Subcutaneous preadipocyte (primary cell): ENCODE results near the gene THOC5. TPM values are rescaled to one million over a fixed set of nuclear protein-coding genes. Genes with fewer than 3 reads are reported as not detected.

Experiments used
- total RNA-seq: library from RNA; depleted of rRNA; stranded (reverse); fragments of >200 nt; gene quantifications from 2 replicates; pipeline ENCODE4 v1.2.3, GENCODE V29; 2012

THOC5 gene
- 40.1 and 54.9 TPM in 2 replicates for total RNA-seq

DNA sequence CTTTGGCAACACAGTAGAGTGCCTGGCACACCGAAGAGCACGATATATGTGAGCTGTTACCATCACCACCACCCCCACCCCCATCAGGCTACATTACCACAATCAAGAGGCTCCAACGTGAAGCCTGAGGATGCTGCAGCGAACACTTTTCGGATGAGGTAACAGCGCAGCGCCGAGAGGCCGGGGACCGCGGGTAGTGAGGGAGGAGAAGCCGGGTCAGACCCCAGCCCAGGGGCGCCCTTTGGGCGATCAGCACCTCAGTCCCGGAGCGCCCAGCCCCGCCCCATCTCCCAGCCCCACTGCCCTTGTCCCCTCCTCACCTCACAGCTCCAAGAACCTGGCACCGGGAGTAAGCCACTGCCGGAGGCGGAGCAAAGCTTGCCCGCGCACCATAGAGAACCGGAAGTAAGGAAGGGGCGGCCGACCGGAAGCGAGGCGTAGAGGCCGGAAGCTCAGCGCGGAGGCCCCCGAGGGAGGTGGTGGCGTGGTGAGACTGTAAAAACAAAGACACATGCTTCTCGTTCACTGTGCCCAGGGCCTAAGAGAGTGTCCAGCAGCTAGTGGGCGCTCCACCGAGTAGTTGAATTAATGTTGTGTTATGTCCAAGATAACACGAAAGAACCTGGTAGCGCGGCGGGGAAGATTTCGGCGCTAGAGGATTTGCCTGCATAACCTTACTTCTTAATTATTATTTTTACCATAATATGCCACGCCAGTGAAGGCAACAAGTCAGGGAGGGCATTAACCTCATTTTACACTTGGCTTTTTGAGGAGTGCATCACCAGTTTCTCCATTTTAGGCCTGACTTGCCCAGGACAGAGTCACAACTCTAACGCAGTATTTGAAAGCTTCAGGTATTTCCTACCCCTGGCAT is at the start of gene THOC5:
THOC5 (minus strand) TSS at position 407 of the 874 bp plus-strand sequence. CDS start 4,610 bp downstream, outside the sequence.

DNA sequence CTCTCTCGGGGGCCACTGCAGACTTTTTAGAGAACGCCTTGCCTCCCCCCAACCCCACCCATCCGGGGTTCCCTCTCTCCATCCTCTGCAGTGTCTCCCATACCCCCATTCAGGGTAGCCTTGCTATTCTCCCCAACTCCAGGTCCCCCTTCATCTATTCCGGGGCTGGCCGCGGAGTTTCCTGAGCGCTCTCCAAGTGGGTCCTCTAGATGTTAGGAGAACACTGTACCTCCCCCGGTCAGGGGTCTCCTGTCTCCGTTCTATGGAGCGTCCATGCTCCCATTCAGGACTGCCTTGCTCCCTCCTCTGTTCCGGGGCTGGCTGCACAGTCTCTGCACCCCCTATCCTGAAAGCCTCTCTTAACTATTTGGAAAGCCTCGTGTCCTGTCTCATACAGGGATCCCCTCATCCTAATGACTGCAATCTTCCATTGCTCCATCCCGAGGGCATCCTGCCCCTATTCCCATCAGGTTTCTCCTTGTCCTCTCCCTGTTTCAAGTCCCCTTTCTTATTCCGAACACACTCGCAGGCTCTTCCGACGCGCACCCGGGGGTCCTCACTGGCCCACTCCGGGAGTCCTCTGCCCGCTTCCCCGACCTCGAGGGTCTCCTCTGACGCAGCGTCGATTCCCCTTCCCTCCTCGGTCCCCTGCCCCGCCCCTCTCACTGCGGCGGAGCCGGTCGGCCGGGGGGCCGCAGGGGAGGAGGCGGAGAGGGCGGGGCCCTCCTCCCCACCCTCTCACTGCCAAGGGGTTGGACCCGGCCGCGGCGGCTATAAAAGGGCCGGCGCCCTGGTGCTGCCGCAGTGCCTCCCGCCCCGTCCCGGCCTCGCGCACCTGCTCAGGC is 73.9 kb downstream of the THOC5 start, which contains the start of gene NEFH:
NEFH (plus strand) TSS at position 802 of the 845 bp plus-strand sequence. CDS start 45 bp downstream, outside the sequence.

Other genes with a start within 250 kb of the THOC5 start
- 11.0 and 12.3 TPM in 2 replicates for gene GAS2L1, start 247.1 kb downstream of the THOC5 start, total RNA-seq
- gene RASL10A, start 238.1 kb downstream of the THOC5 start, total RNA-seq, result not detected in 2 replicates
- 48.5 and 68.8 TPM in 2 replicates for gene AP1B1, start 165.2 kb downstream of the THOC5 start, total RNA-seq
- gene RFPL1, start 115.2 kb downstream of the THOC5 start, total RNA-seq, result not detected in 2 replicates
- 0.37 and 0.78 TPM in 2 replicates for gene NEFH, start 73.5 kb downstream of the THOC5 start, total RNA-seq
- gene NIPSNAP1, start 27.4 kb upstream of the THOC5 start, total RNA-seq, result 44.5 and 48.5 TPM in 2 replicates
- 70.2 and 101 TPM in 2 replicates for gene NF2, start 49.9 kb upstream of the THOC5 start, total RNA-seq
- gene CABP7, start 166.2 kb upstream of the THOC5 start, total RNA-seq, result not detected in 2 replicates
- 13.1 and 20.6 TPM in 2 replicates for gene ZMAT5, start 213.2 kb upstream of the THOC5 start, total RNA-seq
- gene UQCR10, start 213.6 kb upstream of the THOC5 start, total RNA-seq, result 54.7 and 57.0 TPM in 2 replicates